GM21619 (cell line): ENCODE measurements around the gene FAM135A.
A peak's percentile ranks its signal among the peaks of the same experiment; 100 is the strongest.
"Not testable (repeated sequence)": the region's sequence is repeated elsewhere in the genome, so short reads cannot be mapped to it uniquely, and the experiment has no call there.

ENCODE experiments used
- ATAC-seq: cut with Tn5 transposase; IDR thresholded peaks from one replicate; pipeline ENCODE4 v1.9.1; 2021; ENCODE audit not compliant: unreplicated experiment

The FAM135A gene

DNA sequence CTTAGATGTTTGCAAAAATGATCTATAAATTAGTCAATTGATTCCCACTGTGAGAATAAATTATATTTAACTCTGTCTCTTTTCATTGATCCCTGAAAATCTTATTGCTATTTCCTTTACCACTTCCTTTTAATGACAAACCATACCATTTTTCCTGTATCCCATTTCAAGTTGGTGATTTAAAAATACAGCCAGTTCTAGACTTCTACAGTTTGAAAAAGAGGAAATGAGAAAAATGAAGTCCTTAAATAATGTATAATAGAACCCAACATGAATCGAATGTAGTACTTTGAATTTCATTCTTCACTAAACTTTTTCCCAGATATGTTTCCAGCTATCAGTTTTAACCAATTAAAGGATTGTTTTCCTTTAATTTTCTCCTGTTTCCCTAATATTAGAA, 124.0 kb downstream of the FAM135A start:
- no peak for ATAC-seq

DNA sequence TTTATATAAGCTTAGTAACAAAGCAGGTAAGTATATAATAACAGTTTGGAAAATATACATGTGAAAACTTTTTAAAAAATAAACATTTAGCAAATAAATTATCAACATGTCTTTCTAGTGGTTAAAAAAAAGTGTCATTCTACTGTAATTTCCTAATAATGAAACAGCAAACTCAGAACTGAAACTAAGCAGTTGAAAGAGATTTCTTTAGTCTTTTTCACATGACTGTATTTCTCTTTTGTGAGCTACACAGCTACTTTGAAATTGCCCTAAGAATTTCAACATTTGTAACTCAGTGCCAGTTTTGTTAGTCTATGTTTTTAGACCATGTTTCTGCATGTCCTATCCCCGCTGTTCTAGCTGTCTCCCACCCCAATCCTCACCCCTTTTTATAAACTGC, 125.1 kb downstream of the FAM135A start:
- ATAC-seq, result peak; percentile 73

- no peak for ATAC-seq
Observed at GRCh38 chr6:70547313-70547712, 134.0 kb downstream of the FAM135A start.

- ATAC-seq, result no peak
Observed at GRCh38 chr6:70547905-70548304, 134.6 kb downstream of the FAM135A start.

DNA sequence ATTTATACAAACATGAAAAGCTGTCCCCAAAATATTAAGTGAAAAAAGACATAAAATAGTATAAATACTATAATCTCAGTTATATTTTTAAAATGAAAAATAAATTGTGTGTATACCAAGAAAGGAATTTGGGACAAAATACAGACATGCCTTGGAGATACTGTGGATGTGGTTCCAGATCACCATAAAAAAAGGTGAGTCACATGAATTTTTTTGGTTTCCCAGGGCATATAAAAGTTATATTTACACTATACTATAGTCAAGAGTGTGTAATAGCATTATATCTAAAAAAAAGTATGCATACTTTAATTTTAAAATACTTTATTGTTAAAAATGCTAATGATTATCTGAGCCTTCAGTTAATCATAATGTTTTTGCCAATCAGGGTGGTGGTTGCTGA, 136.0 kb downstream of the FAM135A start:
- no peak for ATAC-seq

DNA sequence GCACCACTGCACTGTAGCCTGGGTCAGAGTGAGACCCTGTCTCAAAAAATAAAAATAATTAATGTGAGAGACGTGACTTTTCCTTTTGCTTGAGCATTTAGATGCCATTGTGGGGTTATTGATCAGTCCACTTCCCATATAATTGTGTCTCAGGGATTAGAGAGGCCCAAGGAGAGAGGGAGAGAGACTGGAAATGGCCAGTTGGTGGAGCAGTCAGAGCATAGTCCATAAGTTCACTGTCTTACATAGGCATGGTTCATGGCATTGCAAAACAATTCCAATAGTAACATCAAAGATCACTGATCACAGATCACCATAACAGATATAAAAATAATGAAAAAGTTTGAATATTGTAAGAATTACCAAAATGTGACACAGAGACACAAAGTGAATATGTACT, 138.3 kb downstream of the FAM135A start:
- ATAC-seq, result no peak

GRCh38 chr6:70552286-70552940, 139.1 kb downstream of the FAM135A start:
- ATAC-seq, result not testable (repeated sequence)

- no peak for ATAC-seq
Observed at GRCh38 chr6:70552974-70553373, 139.7 kb downstream of the FAM135A start.

GRCh38 chr6:70557998-70558397, 144.7 kb downstream of the FAM135A start:
- ATAC-seq, result no peak

GRCh38 chr6:70562401-70562800, 149.1 kb downstream of the FAM135A start:
- not testable (repeated sequence) for ATAC-seq

- no peak for ATAC-seq
Observed at GRCh38 chr6:70563530-70563929, 150.2 kb downstream of the FAM135A start.

- peak; percentile 99 for ATAC-seq
Observed at GRCh38 chr6:70566751-70567382, 153.6 kb downstream of the FAM135A start, which contains the start of gene SDHAF4. TSS of gene SDHAF4 (plus strand) at chr6:70566930. CDS start at chr6:70566941, 11 bp downstream.

DNA sequence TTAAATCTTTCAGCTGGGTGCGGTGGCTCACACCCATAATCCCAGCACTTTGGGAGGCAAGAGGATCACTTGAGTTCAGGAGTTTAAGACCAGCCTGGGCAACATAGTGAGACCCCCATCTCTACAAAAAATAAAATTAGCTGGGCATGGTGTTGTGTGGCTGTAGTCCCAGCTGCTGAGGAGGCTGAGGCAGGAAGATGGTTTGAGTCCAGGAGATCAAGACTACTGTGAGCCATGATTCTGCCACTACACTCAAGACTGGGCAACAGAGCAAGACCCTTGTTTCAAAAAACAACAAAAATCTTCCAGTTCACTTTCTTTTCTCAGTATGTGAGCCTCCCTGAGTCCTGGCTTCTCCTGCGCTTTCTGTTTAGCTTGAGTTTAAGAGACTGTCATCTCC, 161.3 kb downstream of the FAM135A start:
- ATAC-seq, result no peak

DNA sequence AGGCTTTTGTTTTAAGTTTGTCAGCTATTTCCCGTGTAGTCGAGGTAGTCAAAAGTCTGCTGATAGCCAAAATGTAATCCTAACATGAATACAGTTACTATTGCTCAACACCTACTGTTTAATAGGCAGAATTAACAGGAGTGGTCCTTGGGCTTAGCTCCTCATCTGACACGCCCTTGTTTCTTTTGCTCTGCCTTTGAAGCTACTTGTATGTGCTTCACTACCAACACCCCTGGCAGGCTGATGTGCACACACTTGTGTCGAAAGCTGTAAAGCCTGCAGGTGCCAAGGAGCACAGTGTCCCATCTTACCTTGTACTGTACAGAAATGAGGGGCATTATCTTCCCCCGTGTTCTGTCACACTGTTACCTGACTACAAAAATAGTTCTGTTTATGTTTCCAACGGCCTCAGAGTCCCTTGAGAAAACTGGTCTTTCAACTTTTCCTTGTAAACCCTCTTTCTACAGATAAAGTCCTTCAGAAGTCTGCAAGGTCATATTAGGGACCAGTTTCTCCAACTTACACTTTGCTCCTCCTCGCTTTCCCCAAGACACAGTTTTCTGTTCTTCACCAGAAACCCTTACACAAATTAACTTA, 162.7 kb downstream of the FAM135A start:
- no peak for ATAC-seq

GRCh38 chr6:70586114-70586513, 172.8 kb downstream of the FAM135A start:
- ATAC-seq, result peak; percentile 95

DNA sequence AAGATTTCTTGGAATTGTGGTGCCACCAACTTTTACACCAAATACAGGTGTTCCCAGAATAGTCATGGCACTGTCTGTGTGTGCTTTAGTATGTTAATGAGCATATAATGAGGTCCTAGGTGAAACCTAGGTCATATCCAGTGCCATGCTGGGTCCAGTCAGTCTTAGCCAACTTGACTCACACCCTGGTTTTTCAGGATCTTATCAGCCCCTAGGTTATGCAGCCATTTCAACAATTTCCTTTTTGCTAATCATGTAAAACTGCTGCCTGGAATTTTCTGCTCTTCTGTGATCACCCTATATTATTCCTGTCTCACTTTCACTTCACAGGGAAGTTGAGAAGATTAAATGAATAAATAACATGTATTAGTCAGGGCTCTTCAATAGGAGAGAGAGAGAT, 177.1 kb downstream of the FAM135A start:
- ATAC-seq, result no peak

DNA sequence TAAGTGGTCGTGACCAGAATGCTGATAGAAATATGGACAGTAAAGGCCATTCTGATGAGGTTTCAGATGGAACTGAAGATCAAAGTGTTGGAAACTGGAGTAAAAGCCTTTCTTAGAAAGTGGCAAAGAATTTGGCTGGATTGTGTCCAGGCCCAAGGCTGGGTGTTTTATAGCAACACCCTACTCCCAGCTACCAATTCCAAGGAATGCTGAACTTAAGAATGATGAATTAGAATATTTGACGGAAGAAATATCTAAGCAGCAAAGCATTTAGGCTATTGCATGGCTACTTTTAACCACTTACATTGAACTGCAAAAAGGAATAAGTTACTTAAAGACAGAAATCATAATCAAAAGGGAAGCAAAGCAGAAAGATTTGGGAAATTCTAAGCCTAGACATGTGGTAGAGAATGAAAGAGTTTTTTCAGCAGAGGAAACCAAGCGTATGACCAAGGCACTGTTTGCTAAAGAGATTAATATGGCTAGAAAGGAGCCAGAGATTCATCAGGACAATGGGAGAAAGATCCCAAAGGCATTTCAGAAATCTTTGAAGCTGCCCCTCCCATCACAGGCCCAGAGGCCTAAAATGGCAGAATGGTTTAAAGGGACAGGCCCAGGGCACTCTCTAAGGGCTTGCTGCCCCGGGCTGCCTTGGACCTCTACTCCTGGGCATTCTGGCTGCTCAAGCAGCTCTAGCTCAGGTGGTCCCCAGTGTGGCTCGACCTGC, 179.2 kb downstream of the FAM135A start:
- no peak for ATAC-seq

DNA sequence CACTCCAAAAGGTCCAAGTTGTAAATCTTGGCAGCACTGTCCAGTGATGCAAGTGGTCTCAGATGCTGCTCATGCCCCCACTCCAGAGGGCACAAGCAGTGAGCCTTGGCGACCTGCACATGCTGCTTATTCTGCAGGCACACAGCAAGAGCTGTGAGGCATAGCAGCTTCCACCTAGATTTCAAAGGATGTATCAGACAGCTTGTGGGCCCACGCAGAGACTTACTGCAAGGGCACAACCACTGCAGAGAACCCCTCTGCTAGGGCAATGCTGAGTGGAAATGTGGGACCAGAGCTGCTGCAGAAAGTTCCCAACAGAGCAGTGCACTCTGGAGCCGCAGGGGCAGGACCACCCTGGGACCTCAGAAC, 179.8 kb downstream of the FAM135A start:
- no peak for ATAC-seq

- no peak for ATAC-seq
Observed at GRCh38 chr6:70599187-70599586, 185.9 kb downstream of the FAM135A start.

DNA sequence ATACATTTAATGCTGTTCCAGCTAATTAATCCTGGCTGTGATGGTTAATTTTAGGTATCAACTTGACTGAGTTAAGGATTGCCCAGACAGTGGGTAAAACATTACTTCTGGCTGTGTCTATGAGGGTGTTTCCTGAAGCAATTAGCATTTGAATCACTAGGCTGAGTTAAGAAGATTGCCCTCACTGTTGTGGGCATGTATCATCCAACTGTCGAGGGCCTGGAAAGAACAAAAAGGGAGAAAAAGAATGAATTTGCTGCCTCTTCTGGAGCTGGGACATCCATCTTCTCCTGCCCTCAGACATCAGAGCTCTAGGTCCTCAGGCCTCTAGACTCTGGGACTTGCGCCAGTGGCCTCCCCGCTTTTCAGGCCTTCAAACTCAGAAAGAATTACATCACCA, 187.7 kb downstream of the FAM135A start:
- ATAC-seq, result no peak

GRCh38 chr6:70604254-70604653, 190.9 kb downstream of the FAM135A start:
- ATAC-seq, result no peak

GRCh38 chr6:70607371-70607770, 194.1 kb downstream of the FAM135A start:
- ATAC-seq, result not testable (repeated sequence)
